Endothelial cell of umbilical vein (primary cell): Measurements from ENCODE around the gene NRDE2. TPM values are rescaled to one million over a fixed set of nuclear protein-coding genes. Genes with fewer than 3 reads are reported as not detected.

Source experiments
- BruUV-seq: library from RNA; stranded (reverse); fragments of 400-500 nt; replicated peaks from 2 replicates; lab custom pipeline; 2021; lab: Mats Ljungman, UMichigan
- CTCF ChIA-PET: fragments of 300-600, 350-600 bp; sonication (Branson Sonifier 250); formaldehyde crosslinking; loops from one replicate; lab custom pipeline; 2021; ENCODE audit warnings: antibody characterized with exemption, inconsistent platforms; lab: Charles Lee
- POLR2A ChIA-PET: fragments of 300-600, 350-600 bp; sonication (Branson Sonifier 250); formaldehyde crosslinking; loops from one replicate; lab custom pipeline; 2021; ENCODE audit warnings: antibody characterized with exemption, inconsistent platforms; lab: Charles Lee
- DNase-seq: peaks from one replicate; pipeline ENCODE4 v3.0.0-alpha.2; 2011; ENCODE audit warnings: low read depth, low spot score
- FAIRE-seq: peaks from 2 replicates; lab custom pipeline; 2011; peaks lifted over from hg19 to GRCh38; lab: Jason Lieb, UNC
- H2AFZ ChIP-seq: 2 replicates; pipeline ENCODE4 v1.6.0; 2012; ENCODE audit warnings: low read depth, low read length, control low read depth, inconsistent platforms
- H3K27ac ChIP-seq: 2 replicates; pipeline ENCODE4 v1.5.1; 2011; ENCODE audit warnings: low read depth, mild to moderate bottlenecking, control low read depth, low read length, moderate library complexity; ENCODE audit not compliant: insufficient read depth
- H3K27me3 ChIP-seq, 2 experiments: 2 replicates each; pipeline versions ENCODE4 v1.6.0 to v1.6.1; 2011; ENCODE audit warnings: low read length in 2 of 2, mixed read lengths in 1 of 2; ENCODE audit not compliant: control insufficient read depth in 2 of 2, insufficient read depth in 2 of 2
- H3K36me3 ChIP-seq, 2 experiments: 2 replicates in 1 of 2; 3 replicates in 1 of 2; pipeline ENCODE4 v1.5.1; 2011; ENCODE audit warnings: low read length in 2 of 2, mild to moderate bottlenecking in 1 of 2, moderate library complexity in 1 of 2; ENCODE audit not compliant: control insufficient read depth in 2 of 2, insufficient read depth in 2 of 2; ENCODE audit errors: extremely low read depth in 1 of 2
- H3K4me1 ChIP-seq: 3 replicates; pipeline ENCODE4 v1.5.1; 2011; ENCODE audit warnings: mild to moderate bottlenecking, low read length; ENCODE audit not compliant: control insufficient read depth, insufficient read depth; ENCODE audit errors: extremely low read depth
- H3K4me2 ChIP-seq: 2 replicates; pipeline ENCODE4 v1.6.1; 2011; ENCODE audit warnings: low read length, control low read depth, mixed read lengths; ENCODE audit not compliant: insufficient read depth
- H3K4me3 ChIP-seq, 3 experiments: fragments of 200-600 bp in 1 of 3; sonication (generic), shearing (Covaris generic) in 1 of 3; replicated peaks in 1 of 3; 2 replicates each; pipeline ENCODE4 v1.5.1; 2011 to 2016; ENCODE audit warnings: control low read depth in 3 of 3, low read length in 3 of 3, mild to moderate bottlenecking in 2 of 3, inconsistent platforms in 1 of 3, low read depth in 1 of 3, moderate library complexity in 1 of 3; ENCODE audit not compliant: insufficient read depth in 1 of 3
- H3K79me2 ChIP-seq: 2 replicates; pipeline ENCODE4 v1.6.0; 2012; ENCODE audit warnings: low read length, inconsistent platforms; ENCODE audit not compliant: control insufficient read depth, insufficient read depth
- H3K9ac ChIP-seq: replicated peaks from 2 replicates; pipeline ENCODE3; 2011; ENCODE audit warnings: low read length, control low read depth; ENCODE audit not compliant: insufficient read depth; ENCODE audit errors: extremely low read depth
- H3K9me1 ChIP-seq: replicated peaks from 3 replicates; pipeline ENCODE4 v1.6.0; 2011; ENCODE audit warnings: mild to moderate bottlenecking, low read length; ENCODE audit not compliant: control insufficient read depth, insufficient read depth; ENCODE audit errors: extremely low read depth
- H3K9me3 ChIP-seq: replicated peaks from 2 replicates; pipeline ENCODE4 v1.5.1; 2012; ENCODE audit warnings: low read length, inconsistent platforms; ENCODE audit not compliant: control insufficient read depth, insufficient read depth
- H4K20me1 ChIP-seq: replicated peaks from 2 replicates; pipeline ENCODE3; 2011; ENCODE audit warnings: mild to moderate bottlenecking, low read length; ENCODE audit not compliant: control insufficient read depth, insufficient read depth; ENCODE audit errors: extremely low read depth
- CTCF ChIP-seq, 2 donors: IDR thresholded peaks; 1 replicate in 1 of 2; 2 replicates in 1 of 2; pipeline ENCODE4 v1.5.1; 2011; ENCODE audit warnings: low read length in 2 of 2, mild to moderate bottlenecking in 2 of 2, moderate library complexity in 2 of 2, control low read depth in 1 of 2, inconsistent platforms in 1 of 2, low read depth in 1 of 2; ENCODE audit not compliant: insufficient read depth in 1 of 2; ENCODE audit errors: extremely low read depth in 1 of 2
- EZH2 ChIP-seq: IDR thresholded peaks from 2 replicates; pipeline ENCODE4 v1.6.1; 2012; ENCODE audit warnings: borderline replicate concordance, low read depth, mild to moderate bottlenecking, moderate library complexity, low read length, inconsistent platforms; ENCODE audit not compliant: severe bottlenecking
- FOS ChIP-seq: IDR thresholded peaks from 2 replicates; pipeline ENCODE4 v1.6.1; 2011; ENCODE audit warnings: mild to moderate bottlenecking, low read length, moderate library complexity, borderline replicate concordance; ENCODE audit not compliant: insufficient read depth
- GATA2 ChIP-seq: IDR thresholded peaks from 2 replicates; pipeline ENCODE4 v1.7.0; 2011; ENCODE audit warnings: low read depth, mild to moderate bottlenecking, moderate library complexity, mixed read lengths, low read length; ENCODE audit not compliant: insufficient read length, insufficient read depth
- JUN ChIP-seq: IDR thresholded peaks from 2 replicates; pipeline ENCODE4 v1.6.1; 2011; ENCODE audit warnings: borderline replicate concordance, low read depth; ENCODE audit not compliant: insufficient read length, insufficient read depth
- MYC ChIP-seq: IDR thresholded peaks from one replicate; pipeline ENCODE4 v1.6.1; 2011; ENCODE audit warnings: mild to moderate bottlenecking, low read depth, low read length
- POLR2A ChIP-seq: IDR thresholded peaks from 2 replicates; pipeline ENCODE4 v1.6.1; 2012; ENCODE audit warnings: low read depth, mild to moderate bottlenecking, control low read depth, low read length
- POLR2AphosphoS5 ChIP-seq: IDR thresholded peaks from 2 replicates; pipeline ENCODE4 v1.6.1; 2012; ENCODE audit warnings: low read depth, mild to moderate bottlenecking, control low read depth, low read length, moderate library complexity; ENCODE audit not compliant: insufficient read depth
- dilution Hi-C: fragments of 300-500 bp; cut with MboI; formaldehyde crosslinking; loops from one replicate; pipeline ENCODE4 v1.15.0; 2019; ENCODE audit warnings: low sequenced_read_pairs; ENCODE audit not compliant: extremely low pct_ligation_motif_present
- intact Hi-C: fragments of 100-400 bp; cut with micrococcal nuclease; formaldehyde crosslinking; loops from one replicate; pipeline ENCODE4 v1.10.0; 2022
- polyA plus RNA-seq, 4 experiments: library from polyadenylated mRNA; depleted of rRNA in 3 of 4; stranded (reverse) in 3 of 4; unstranded in 1 of 4; fragments of >200 nt; gene quantifications; 2 replicates each; pipeline versions ENCODE4 v1.2.1 to v1.2.3, GENCODE V29; 2011 to 2012; ENCODE audit warnings: missing spikeins in 1 of 4
- total RNA-seq: library from RNA; stranded (reverse); gene quantifications from 2 replicates; pipeline ENCODE4 v1.2.3, GENCODE V29; 2021
- TF ChIP-seq, protein P1 (sequence below): IDR thresholded peaks from 2 replicates; pipeline ENCODE4 v1.6.1; 2011; ENCODE audit not compliant: insufficient read depth, insufficient read length

Gene NRDE2
- total and polyA plus RNA-seq, 2 donors (not counting 3 experiments of a cell fraction or from before 2014, with no cell fraction given), result 8.5 to 22.1 TPM

GRCh38 chr14:90318016-90318415 is 13.7 kb downstream of the NRDE2 start:
- no peak overlapping the region for H3K4me2 ChIP-seq
- TF ChIP-seq, protein P1, sequence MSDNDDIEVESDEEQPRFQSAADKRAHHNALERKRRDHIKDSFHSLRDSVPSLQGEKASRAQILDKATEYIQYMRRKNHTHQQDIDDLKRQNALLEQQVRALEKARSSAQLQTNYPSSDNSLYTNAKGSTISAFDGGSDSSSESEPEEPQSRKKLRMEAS, result no peak
- TF ChIP-seq POLR2A, result no peak
- no peak for TF ChIP-seq FOS
- no peak for TF ChIP-seq GATA2
- no peak for TF ChIP-seq EZH2
- no peak for TF ChIP-seq MYC
- no peak for TF ChIP-seq JUN
- no peak for TF ChIP-seq CTCF (IDR thresholded peaks at IDR 0.05; ENCODE audit: extremely low read depth in 1 of 2, insufficient read depth in 1 of 2, low read depth in 1 of 2, low read length in 2 of 2)
- no peak for TF ChIP-seq POLR2AphosphoS5
- dilution Hi-C loops (no loop called here), intact Hi-C loops (no loop called here)
- no peak for DNase-seq
- H3K27ac ChIP-seq, result no peak overlapping the region
- no peak overlapping the region for H3K4me3 ChIP-seq
- no peaks in the 10 kb centered on the region for H3K27me3 ChIP-seq
- H3K9me1 ChIP-seq, result no peaks in the 10 kb centered on the region
- no peaks in the 10 kb centered on the region for H3K9me3 ChIP-seq
- BruUV-seq, result no TSS peak
- ChIA-PET POLR2A (no interaction called here), CTCF (interaction anchor here (1.3 to 2.2 kb wide), 3 partner anchors 29 to 444 kb away, joined by 3 to 8 read pairs (median 4); no protein-coding TSS in a partner anchor)
- H4K20me1 ChIP-seq, result no peaks in the 10 kb centered on the region
- no peak overlapping the region for H3K9ac ChIP-seq
- H3K36me3 ChIP-seq, result peaks cover 0 to 6% of the 10 kb centered on the region in 2 experiments
- H3K4me1 ChIP-seq, result no peaks in the 10 kb centered on the region
- H2AFZ ChIP-seq, result no peak overlapping the region
- FAIRE-seq, result no peak
- H3K79me2 ChIP-seq, result peaks cover 7% of the 10 kb centered on the region
